GM20431 (cell line): Measurements from ENCODE around the gene IQGAP2.

Experiments used
- in situ Hi-C: fragments of 300-500 bp; cut with MseI, MboI; formaldehyde crosslinking; loops from one replicate; pipeline ENCODE4 v1.15.0; 2020; ENCODE audit warnings: low sequenced_read_pairs; ENCODE audit not compliant: unreplicated experiment

The IQGAP2 gene

DNA sequence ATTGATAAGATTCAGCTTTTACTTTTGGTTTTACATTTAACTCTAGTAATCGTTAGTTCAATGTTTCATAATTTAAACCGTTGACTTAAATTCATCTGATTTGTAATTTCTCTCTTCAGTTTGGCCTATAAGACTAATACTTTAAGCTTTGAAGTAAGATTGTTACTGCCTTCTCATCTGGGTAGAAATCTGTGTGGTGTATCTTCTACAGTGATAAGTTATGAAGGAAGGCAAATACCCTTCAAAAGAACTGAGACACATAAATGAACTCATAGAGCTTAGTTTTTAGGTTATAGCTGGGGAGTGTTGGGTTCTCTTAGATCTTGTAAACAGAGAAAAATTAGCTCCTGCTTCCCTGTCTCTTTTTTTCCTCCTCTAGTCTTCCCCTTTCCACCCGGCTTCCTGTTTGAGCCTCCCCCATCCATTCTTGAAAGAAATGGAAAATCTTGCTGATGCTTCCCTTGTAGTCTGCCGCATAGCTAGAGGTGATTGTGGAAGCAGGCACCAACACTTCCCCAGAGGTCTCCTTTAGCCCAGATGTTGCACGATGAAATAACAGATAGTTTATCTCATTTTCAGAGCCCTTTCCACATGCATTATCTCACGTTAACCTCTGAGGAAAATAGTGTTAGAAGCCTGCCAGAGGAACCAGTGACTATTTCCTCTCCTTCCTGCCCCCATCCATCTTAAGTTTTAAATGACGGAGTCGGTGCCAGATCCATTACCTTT is 222.2 kb downstream of the IQGAP2 start:
- in situ Hi-C loops = no loop called here

DNA sequence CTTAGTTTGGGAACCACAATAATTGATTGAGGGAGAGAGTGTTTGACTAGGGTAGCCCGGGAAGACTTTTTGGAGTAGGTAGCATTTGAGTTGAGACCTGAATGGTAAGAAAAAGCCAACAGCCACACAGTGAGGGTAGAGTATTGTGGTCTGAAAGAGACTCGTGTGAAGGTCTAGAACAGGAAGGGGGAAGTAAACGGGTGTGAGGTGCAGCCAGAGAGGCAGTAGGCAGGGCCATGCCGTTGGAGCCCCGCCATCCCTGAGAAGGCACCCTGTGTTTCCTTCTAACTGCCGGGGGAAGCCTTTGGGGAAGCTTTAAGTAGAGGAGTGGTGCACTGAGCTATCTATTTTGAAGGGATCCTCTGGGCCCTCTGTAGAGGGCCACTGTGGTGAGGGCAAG is 223.7 kb downstream of the IQGAP2 start:
- in situ Hi-C loops = no loop called here

DNA sequence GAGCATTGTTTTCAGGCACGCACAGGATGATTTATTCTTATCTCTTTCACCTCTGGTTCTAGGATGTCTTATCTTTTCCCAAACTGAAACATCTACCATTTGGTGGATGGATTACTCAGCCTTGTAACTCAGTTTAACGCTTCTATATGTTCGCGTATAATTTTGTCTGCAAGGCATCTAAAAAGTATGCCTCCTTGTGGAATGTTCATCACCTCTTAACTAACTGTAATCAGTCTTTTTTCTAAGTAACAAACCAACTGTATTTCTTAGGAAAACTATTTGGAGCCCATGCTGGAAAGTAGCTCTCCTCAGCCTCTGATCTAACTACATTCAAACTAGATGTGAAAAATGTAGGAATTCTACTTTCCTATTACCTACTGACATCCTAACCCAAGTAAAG is 231.6 kb downstream of the IQGAP2 start:
- in situ Hi-C loops = no loop called here

DNA sequence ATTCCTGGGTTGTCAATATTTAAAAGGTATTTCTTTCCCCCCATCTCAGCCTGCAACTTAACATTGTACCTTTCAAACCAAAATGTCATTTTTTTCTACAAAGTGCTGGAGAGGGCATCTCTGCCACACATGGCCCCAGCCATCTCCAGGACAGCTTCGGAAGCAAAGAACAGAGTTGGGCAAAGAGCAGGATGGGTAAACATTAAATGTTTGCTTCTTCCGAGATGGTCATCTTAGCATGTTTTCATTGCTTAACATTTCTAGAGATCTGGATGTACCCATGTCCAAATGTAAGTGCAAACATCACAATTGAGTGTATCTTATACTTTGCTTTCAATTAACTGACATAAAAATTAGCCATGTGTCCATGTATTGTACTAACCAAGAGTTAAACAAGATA is 234.4 kb downstream of the IQGAP2 start:
- in situ Hi-C loops = no loop called here

DNA sequence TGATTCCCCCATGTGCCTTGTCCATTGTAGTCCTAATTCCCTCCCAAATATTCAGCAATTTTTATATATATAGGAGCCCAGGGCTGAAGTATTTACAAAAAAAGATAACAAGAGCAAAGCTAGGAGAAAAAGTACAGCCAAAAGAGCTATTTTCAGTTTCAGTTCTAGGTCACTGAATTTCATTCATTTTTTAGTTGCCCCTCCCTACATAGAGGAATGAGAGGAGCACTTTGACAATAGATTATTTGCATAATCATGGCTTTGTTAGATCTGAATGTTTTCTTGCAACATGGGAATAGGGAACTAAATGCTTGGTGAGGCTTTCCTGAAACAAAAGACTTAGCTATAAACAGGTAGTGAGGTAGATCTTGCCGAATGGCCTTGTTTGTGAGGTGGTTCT is 235.4 kb downstream of the IQGAP2 start:
- in situ Hi-C loops = no loop called here

DNA sequence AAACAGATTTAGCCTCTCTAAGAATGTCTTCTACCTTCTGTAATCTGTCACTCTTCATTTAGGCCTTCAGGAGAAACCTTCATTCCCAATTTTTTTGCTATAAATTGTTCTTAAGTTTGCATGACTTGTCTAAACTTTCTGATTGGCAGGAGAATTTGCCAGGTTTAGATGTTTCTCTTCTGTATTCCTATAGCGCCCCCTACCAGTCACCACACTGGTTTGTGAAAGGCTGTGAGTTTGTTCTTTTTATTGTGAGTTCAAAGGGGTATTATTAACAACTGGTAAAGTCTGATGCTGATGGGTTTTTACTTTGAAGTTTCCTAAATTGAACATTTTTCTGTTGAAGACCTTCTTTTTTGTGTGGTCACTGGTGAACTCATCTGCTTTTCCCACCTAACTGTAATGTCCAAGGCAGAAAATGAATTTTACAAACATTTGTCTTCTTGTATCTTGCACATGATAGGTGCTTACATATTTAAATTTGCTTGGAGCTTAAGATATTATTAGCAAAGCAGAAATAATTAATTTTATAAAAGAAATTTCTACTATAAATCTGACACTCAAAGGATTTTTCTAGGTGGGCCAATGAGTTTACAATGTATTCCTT is 238.5 kb downstream of the IQGAP2 start:
- in situ Hi-C loops = no loop called here

DNA sequence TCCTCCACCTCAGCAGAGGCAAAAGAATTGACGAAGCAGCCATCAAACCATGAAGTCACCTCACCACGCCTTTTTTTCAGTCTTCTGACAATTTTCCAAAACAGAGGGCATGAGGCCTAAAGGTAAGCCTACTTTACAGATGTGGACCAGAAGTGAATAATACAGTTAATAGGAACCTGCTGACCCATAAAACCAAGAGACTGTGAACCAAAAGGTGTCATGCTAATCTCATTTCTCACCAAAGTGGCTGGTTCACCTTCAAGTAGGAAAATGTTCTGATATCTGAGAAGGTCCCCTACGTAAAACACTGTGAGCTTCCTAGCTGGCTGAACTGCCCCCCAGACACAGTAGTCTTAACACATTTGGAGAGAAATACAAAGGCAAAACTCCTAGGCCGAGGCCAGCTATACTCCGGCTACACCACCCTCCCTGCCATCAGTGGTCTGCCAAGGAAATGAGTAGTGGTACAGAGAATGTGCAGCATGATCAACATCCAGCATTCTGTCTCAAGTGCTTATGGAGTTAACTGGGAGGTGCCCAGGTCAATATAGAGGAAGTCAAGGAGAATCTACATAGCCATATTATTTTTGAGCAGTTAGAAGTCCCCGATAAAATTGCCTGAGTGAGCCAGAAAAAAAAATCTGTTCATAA is 239.4 kb downstream of the IQGAP2 start:
- in situ Hi-C loops = no loop called here

DNA sequence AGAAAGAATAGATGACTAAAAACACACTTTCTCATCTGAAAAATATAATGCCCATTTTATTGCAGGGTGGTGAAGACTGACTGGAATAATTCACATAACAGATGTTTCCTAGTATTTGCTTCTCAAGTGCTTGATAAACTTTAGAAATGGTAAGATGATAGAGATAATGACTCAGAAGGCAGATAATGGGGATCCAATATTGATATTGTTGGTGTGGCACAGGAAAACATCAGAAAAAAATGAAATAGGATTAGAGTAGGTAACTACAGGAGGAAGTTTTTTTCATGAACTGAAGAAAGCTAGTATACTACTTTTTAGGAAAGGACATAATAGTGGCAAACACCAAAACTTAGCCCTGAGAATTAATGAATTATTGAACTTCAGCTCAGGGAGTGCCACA is 240.3 kb downstream of the IQGAP2 start:
- in situ Hi-C loops = no loop called here

DNA sequence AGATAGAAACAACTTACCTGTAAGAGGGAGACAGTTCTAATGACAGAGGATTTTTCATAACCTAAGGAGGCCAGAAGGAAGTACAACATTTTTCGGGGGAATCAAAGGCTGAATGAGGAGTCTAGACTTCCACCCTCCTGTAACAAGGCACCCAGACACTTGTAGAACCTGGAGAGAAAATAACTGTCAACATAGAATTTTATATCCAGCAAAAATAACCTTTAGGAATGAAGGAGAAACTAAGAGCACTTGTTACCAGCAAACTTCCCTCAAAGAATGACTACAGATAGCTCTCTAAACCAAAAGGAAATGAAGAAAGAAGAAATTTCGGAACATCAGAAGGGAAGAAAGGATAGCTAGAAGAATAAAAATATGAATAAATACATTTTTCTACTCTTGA is 246.1 kb downstream of the IQGAP2 start:
- in situ Hi-C loops = no loop called here

DNA sequence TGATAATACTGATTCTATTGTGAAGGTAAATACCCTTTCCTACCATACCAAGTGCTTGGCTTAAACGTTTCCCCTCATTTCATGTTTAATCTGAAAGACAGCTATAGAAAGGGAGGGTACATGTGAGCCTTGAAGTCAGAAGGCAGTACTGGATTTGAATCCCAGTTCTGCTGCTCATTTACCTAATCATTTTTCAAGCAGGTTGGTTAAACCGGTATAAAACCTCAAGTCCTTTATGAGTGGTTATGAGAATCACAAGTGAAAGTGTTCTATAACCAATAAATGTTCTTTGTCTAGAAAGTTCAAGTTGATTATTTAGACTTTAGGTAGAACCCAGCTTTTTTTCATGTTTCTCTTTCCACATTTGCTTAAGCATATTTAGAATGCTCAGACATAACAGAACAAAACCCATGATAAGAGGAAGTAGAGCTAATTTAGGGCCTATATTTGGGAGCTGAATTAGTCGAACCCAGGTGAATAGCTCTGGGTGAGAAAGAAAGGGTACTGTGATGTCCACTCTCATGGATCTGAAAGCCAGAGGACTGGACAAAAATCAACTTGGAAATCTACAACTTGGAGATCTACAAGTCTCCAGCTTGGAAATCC is 249.8 kb downstream of the IQGAP2 start:
- in situ Hi-C loops = no loop called here

DNA sequence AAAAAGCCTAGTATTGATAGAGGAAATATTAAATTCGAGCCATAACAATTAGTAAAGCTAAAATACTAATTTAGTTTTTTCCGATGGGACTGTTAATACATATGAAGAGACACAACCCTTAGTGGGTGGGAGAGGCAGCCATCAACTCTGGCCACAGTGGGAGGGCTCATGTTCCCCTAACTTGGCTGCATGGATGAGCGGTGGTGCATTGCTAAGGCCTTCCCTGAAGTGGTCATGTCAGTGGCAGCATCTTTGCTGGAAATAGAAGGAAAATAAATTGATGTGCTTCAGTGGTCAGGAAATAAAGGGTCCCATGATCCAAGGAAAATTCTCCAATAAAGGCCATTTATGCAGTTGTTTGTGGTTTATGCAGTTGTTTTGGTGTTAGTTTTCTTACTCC is 254.0 kb downstream of the IQGAP2 start:
- in situ Hi-C loops = no loop called here

DNA sequence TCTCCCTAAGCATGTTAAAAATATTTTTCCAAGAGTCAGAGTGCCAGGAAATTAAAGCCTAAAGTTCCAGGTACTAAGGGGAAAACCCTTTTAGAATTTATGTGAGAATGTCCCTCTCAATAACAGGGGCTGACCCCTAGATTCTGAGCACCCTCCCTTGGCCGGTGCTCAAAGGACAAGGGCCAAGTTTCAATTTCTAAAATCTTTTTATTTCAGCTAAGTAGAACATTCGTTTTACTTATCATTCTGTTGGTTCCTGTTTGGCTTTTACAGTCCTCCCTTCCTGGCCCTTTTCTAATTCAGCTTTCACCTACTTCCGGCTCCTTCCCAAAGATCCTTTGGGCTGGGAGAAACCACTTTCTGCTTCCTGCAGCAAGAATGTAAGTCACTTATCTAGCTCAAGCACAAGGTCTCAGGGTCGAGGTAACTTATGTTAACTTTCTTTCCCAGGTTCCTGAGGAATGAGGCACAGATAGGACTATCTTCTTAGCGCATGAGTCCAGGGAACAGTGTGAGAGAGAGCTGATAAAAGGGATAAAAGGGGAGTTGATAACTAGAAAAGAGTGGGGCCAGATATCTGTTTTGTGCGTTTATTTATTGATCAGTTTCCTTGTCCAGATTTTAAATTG is 254.7 kb downstream of the IQGAP2 start:
- in situ Hi-C loops = no loop called here

DNA sequence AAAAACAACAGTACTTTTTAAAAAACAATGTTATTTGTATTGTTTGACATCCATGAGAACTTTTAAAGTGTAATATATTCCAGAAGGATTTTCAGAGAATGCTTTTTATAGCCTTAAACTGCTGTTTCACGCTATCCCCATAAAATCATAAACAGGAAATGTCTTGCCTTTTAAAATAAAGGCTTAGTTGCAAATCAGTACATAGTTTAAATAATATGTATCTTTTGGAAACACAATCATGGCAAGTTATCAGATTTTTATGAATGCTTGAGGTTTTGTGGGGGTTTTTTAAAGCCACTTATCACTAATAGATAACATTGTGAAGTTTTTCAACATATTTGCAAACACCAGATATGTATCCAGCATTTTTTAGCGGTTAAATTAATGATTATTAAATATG is 257.3 kb downstream of the IQGAP2 start:
- in situ Hi-C loops = no loop called here

DNA sequence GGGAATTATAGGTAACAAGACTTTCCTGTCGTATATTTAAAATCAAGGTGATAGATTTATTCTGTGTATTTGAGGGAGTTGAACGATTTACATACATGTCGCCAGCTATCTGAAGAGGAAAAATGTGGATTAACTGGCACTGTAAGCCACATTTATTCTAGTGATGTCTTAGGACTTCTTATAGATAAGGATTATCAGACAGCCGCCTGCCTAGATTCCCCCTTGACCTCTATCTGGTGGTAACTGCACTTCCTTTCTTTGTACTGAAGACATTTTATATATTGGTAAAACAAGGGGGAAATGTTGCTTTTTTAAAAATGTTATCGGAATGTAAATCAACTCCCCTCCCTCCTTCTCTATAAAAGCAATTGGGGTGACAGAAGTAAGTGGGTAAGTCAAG is 259.4 kb downstream of the IQGAP2 start:
- in situ Hi-C loops = no loop called here

DNA sequence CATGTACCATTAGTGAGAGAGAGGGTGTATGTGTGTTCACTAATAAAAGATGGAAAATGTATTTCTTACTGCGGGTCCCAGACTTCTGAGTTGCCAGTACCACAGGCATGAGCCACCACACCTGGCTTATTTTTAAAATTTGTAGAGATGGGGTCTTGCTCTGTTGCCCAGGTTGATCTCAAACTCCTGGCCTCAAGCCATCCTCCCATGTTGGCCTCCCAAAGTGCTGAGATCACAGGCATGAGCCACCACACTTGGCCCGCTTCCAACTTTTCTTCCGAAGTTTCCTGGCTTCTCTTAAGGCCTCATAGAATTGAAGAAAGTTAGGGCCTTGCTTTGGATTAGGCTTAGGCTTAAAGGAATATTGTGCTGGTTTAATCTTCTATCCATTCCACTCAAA is 260.5 kb downstream of the IQGAP2 start:
- in situ Hi-C loops = no loop called here

DNA sequence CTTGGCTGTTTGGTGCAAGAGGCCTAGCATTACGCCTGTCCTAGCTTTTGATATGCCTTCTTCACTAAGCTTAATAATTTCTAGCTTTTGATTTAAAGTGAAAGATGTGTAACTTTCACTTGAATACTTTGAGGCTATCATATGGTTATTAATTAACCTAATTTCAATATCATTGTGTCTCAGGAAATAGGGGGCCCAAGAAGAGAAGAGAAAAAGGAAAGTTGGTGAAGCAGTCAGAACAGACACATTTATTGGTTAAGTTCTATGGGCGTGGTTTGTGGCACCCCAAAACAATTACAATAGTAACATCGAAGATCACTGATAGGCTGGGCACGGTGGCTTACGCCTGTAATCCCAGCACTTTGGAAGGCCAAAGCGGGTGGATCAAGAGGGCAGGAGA is 261.0 kb downstream of the IQGAP2 start:
- in situ Hi-C loops = no loop called here

DNA sequence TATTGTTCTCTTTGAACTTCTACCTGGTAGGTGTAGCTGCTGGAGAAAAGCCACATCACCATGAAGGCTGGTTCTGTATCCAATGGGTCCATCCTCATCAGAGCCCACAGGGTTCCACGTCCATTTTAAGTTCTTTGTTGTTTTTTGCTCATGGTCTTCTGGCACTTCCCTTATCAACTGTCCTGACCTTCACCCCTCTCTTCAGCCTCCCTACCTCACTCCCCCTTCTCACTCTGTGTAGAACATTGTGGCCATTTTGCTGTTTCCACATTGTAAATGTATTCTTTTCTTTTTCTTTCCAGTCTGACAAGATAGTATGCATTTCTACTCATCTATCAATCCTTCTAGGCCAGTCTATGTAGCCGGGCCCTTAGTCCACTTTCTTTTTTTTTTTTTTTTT is 264.4 kb downstream of the IQGAP2 start:
- in situ Hi-C loops = no loop called here

DNA sequence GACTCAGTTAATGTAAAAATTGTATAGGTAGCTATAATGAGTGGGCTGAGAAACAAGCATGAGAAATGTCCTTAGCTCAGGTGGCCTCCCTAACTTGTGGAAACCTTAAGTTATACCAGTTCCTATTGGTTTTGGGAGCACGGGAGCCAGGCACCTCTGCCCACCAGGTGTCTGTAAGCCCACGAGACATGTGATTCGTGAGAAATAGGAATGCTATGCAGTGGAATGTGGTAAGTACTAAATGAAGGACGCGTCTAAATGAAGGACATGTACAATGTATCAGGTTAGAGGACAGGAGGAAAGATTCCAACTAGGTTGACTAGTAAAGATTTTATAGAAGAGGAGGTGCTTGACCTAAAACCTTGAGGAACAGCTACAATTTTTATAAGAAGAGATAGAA is 266.2 kb downstream of the IQGAP2 start:
- in situ Hi-C loops = no loop called here

DNA sequence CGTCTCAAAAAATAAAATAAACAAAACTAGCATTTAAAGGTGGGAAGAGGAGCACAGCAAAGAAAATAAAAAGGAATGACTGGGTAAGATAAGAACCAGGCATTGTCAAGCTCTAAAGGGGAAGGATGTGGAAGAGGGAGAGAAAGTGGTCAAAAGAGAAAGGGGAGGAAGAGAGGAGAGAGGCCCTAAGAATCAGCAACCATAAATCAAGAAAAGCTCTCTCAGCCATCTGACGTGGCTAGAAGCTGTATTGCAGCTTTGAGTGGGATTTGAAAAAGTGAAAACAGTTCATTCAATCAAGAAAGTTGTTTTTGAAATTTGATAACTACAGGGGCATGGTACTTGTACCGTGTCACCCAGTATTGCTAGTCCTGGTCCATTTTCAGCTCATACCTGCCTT is 267.4 kb downstream of the IQGAP2 start:
- in situ Hi-C loops = no loop called here

DNA sequence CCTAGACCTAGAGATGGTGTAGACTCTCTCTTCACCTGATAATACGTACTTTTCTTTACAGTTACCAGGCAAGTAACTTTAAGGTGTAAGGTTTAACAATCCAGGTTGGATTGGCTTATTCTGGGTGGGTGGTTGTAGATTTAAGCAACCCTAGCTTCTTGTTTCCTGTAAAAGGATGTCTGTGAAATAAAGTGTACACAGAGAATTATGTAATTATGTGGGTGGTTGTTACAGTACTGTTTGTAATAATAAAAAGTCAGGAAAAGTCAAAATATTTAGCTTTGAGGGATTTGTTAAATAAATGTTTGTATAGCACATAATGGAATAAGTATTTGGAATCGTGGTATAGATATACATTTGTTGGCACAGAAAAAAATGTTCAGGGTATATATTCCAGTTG is 269.2 kb downstream of the IQGAP2 start:
- in situ Hi-C loops = no loop called here

DNA sequence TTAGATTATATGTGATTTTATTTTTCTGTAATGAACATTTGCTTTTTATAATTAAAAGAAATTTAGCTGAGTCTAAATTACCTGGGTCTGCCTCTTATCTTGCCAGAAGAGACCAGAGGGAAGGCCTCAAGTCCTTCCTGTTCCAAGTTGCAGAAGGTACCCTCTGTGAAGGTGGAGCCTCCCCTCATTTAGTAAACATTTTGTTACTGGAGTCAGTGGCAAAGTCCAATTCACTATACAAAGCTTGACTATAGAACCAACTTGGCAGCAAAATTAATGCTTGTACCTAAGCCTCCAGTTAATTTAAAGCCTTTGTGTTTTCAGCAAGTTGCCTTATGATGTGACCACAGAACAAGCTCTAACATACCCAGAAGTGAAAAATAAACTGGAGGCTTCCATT is 270.0 kb downstream of the IQGAP2 start:
- in situ Hi-C loops = no loop called here
